Epithelial cell of esophagus (primary cell): ENCODE data around the gene RNASEH2B.

Experiments
- DNase-seq: peaks from one replicate; pipeline ENCODE4 v3.0.0; 2010; ENCODE audit warnings: low read depth
- H3K4me3 ChIP-seq: 2 replicates; pipeline ENCODE4 v1.5.1; 2011; ENCODE audit warnings: mild to moderate bottlenecking, low read length, control low read depth
- CTCF ChIP-seq: IDR thresholded peaks from 2 replicates; pipeline ENCODE4 v1.5.1; 2011; ENCODE audit warnings: low read depth, mild to moderate bottlenecking, low read length, control low read depth, inconsistent platforms; ENCODE audit not compliant: insufficient read depth; ENCODE audit errors: missing control alignments

Gene RNASEH2B

GRCh38 chr13:51004111-51004865 lies 94.7 kb downstream of the RNASEH2B start:
- no peak overlapping the region for H3K4me3 ChIP-seq
- DNase-seq = no peak
- TF ChIP-seq CTCF = no peak

DNA sequence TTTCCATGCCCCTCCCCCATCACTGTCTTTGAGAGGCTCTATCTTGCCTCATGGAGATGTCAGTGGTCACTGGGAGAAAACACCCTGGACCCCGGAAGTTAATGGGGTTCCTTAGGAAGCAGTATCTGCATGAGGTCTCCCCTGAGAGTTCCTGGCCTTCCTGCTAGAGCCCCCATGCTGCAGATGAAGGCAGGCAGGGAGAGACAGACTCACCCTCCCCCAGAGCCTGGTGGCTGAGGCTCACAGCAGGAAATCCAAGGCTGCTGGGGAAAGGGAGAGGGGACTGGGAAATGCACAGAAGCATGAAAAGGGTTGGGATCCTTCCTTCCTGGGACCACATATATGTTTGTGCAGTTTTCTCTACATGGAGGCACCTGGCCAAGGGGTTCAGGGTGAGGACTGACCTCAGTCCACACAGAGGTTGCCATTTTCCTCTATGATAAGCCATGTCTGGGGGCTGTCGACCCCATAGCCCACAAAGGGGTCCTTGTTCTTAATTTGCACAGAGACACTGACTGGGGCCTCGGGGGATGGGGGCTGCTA lies 95.4 kb downstream of the RNASEH2B start:
- no peak for DNase-seq
- no peak for TF ChIP-seq CTCF
- H3K4me3 ChIP-seq = no peak overlapping the region

DNA sequence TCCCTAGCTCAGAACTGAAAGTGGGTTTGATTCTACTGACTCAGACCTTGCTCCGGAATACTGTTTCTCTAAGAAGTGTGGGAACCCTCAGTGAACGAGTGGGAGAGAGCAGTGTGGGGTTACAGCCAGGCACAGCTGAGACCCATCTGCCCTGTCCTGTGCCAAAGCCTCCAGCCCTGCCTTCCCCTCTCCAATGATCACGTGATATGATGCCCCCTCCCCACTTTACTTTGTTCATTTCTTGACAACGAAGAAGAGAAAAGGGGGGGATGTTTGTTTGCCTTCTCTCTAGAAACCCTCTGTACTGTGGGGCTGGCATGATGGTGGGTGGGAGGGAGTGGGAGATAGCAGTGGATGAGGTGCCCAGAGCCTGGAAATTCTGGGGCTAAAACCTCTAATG lies 96.0 kb downstream of the RNASEH2B start:
- DNase-seq = no peak
- TF ChIP-seq CTCF = no peak
- no peak overlapping the region for H3K4me3 ChIP-seq
